ENCODE results near the gene C10orf143. TPM values are rescaled to one million over a fixed set of nuclear protein-coding genes. Genes with fewer than 3 reads are reported as not detected.

The C10orf143 gene
- total and polyA plus RNA-seq, 2 of the 8 experiments (the other 6 are each of a cell fraction or from before 2014, with no cell fraction given) = 1.6 to 2.0 TPM

- no peak for TF ChIP-seq ATF3 (IDR thresholded peaks at IDR 0.05; ENCODE audit: insufficient read depth, low read depth, low read length)
- peak; percentile 68 for TF ChIP-seq SP2 (IDR thresholded peaks at IDR 0.05; ENCODE audit: low read length)
- no peak for TF ChIP-seq CHD7 (IDR thresholded peaks at IDR 0.05; ENCODE audit: insufficient replicate concordance, low read length)
- TF ChIP-seq POLR2A (IDR thresholded peaks at IDR 0.05; ENCODE audit: control extremely low read depth in 1 of 2, low read depth in 2 of 2, low read length in 2 of 2) = peak; percentile 44 to 61; a peak in 2 of 3 replicates
- no peak for TF ChIP-seq RAD21 (IDR thresholded peaks at IDR 0.05 in 1 of 2, conservative IDR thresholded peaks at IDR 0.05 in 1 of 2; ENCODE audit: low read depth in 2 of 2, low read length in 2 of 2)
Measured at GRCh38 chr10:130111113-130111851, 652 bp upstream of the C10orf143 start (continued).

All from H1 (cell line).